WTC11 (cell line): ENCODE results near the gene SLC25A22. TPM values are rescaled to one million over a fixed set of nuclear protein-coding genes. Genes with fewer than 3 reads are reported as not detected.

Experiments used
- ARID4B ChIP-seq: sonication (generic); formaldehyde crosslinking; IDR thresholded peaks from 2 replicates; pipeline ENCODE4 v1.8.0; 2023; ENCODE audit warnings: missing genetic modification reagents, mild to moderate bottlenecking, borderline replicate concordance
- ATF6 ChIP-seq: sonication (generic); formaldehyde crosslinking; IDR thresholded peaks from 2 replicates; pipeline ENCODE4 v1.8.1; 2023; ENCODE audit warnings: mild to moderate bottlenecking, missing genetic modification reagents
- FOXP4 ChIP-seq: sonication (generic); formaldehyde crosslinking; IDR thresholded peaks from 2 replicates; pipeline ENCODE4 v1.8.0; 2022; ENCODE audit warnings: mild to moderate bottlenecking, missing genetic modification reagents
- GTF2I ChIP-seq: fragments of 250-450 bp; sonication (Bioruptor Pico); conservative IDR thresholded peaks from 2 replicates; pipeline ENCODE4 v1.4.0; 2021; ENCODE audit warnings: mild to moderate bottlenecking
- HMGA2 ChIP-seq: fragments of 250-450 bp; sonication (Bioruptor Pico); IDR thresholded peaks from 2 replicates; pipeline ENCODE4 v1.4.0; 2021; ENCODE audit warnings: mild to moderate bottlenecking, moderate library complexity
- JAZF1 ChIP-seq: fragments of 250-450 bp; sonication (Bioruptor Pico); IDR thresholded peaks from 2 replicates; pipeline ENCODE4 v1.9.0; 2021; ENCODE audit warnings: moderate library complexity, mild to moderate bottlenecking, inconsistent platforms
- NR2C2 ChIP-seq: sonication (generic); formaldehyde crosslinking; IDR thresholded peaks from 2 replicates; pipeline ENCODE4 v1.8.0; 2022; ENCODE audit warnings: mild to moderate bottlenecking, missing genetic modification reagents
- TEAD1 ChIP-seq: sonication (generic); formaldehyde crosslinking; IDR thresholded peaks from 2 replicates; pipeline ENCODE4 v1.8.0; 2022; ENCODE audit warnings: mild to moderate bottlenecking, missing genetic modification reagents
- TP53 ChIP-seq: sonication (generic); formaldehyde crosslinking; IDR thresholded peaks from 2 replicates; pipeline ENCODE4 v1.8.1; 2023; ENCODE audit warnings: mild to moderate bottlenecking, missing genetic modification reagents
- USF1 ChIP-seq: sonication (generic); formaldehyde crosslinking; IDR thresholded peaks from 2 replicates; pipeline ENCODE4 v1.8.0; 2022; ENCODE audit warnings: mild to moderate bottlenecking, missing genetic modification reagents
- ZNF263 ChIP-seq: sonication (generic); formaldehyde crosslinking; IDR thresholded peaks from 2 replicates; pipeline ENCODE4 v1.8.1; 2022; ENCODE audit warnings: low read depth, mild to moderate bottlenecking, moderate library complexity, missing genetic modification reagents
- ZNF281 ChIP-seq: sonication (generic); formaldehyde crosslinking; IDR thresholded peaks from 2 replicates; pipeline ENCODE4 v1.8.0; 2023; ENCODE audit warnings: mild to moderate bottlenecking, missing genetic modification reagents
- ZNF423 ChIP-seq: fragments of 250-450 bp; sonication (Bioruptor Pico); IDR thresholded peaks from 2 replicates; pipeline ENCODE4 v2.1.2; 2022; ENCODE audit warnings: mild to moderate bottlenecking, moderate library complexity
- total RNA-seq: library from RNA; stranded (reverse); gene quantifications from 3 replicates; pipeline ENCODE4 v1.2.3, GENCODE V29; 2021

SLC25A22 gene
- total RNA-seq, 1 experiment from 2014 or later: 44.8 TPM

- TF ChIP-seq ARID4B (CRISPR knock-in tag) (peak; percentile 91), TP53 (no peak), NR2C2 (CRISPR knock-in tag) (0 out of 2 replicates have a peak, but pooled peaks have one; percentile 55), JAZF1 (CRISPR knock-in tag) (no peak), HMGA2 (CRISPR knock-in tag) (no peak), USF1 (0 out of 2 replicates have a peak, but pooled peaks have one; percentile 16), TEAD1 (CRISPR knock-in tag) (0 out of 2 replicates have a peak, but pooled peaks have one; percentile 65), ATF6 (CRISPR knock-in tag) (no peak), GTF2I (no peak), FOXP4 (CRISPR knock-in tag) (peak; percentile 51; the same call in 1 of the 2 replicates), ZNF263 (CRISPR knock-in tag) (no peak), ZNF281 (CRISPR knock-in tag) (peak; percentile 43), ZNF423 (CRISPR knock-in tag) (no peak)
These were observed 11.4 kb upstream of the SLC25A22 start, which contains the start of gene RPLP2 (continued) for GRCh38 chr11:809287-810039.
